ENCODE data around the gene ARHGEF38.
"Not testable (repeated sequence)": the region's sequence is repeated elsewhere in the genome, so short reads cannot be mapped to it uniquely, and the experiment has no call there.

The ARHGEF38 gene

DNA sequence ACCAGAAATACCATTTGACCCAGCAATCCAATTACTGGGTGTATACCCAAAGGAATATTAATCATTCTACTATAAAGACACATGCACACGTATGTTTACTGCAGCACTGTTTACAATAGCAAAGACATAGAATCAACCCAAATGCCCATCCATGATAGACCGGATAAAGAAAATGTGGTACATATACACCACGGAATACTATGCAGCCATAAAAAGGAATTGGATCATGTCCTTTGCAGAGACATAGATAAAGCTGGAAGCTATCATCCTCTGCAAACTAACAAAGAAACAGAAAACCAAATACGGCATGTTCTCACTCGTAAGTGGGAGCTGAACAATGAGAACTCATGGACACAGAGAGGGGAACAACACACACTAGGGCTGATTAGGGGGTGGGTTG lies 57.4 kb downstream of the ARHGEF38 start:
- not testable (repeated sequence) for H3K4ac ChIP-seq (ENCODE audit: low read length); H4K8ac ChIP-seq (ENCODE audit: low read depth, low read length); H4K91ac ChIP-seq (ENCODE audit: low read depth, low read length, poor library complexity); H3K27ac ChIP-seq (replicated peaks; ENCODE audit: low read length); H3K4me2 ChIP-seq (ENCODE audit: insufficient read depth, low read length, poor library complexity, severe bottlenecking); H2AK5ac ChIP-seq (ENCODE audit: low read depth, low read length); H3K23ac ChIP-seq (ENCODE audit: low read depth, low read length, poor library complexity); H3K36me3 ChIP-seq (replicated peaks in 1 of 2; ENCODE audit: control insufficient read depth in 2 of 2, insufficient read depth in 2 of 2, low read length in 2 of 2); H3K9me3 ChIP-seq (replicated peaks in 1 of 2; ENCODE audit: control insufficient read depth in 2 of 2, insufficient read depth in 1 of 2, low read depth in 1 of 2, low read length in 2 of 2); H2BK15ac ChIP-seq (ENCODE audit: low read length); H3K18ac ChIP-seq (ENCODE audit: low read length); H3K9ac ChIP-seq (ENCODE audit: low read depth, low read length, poor library complexity); H3K79me1 ChIP-seq (ENCODE audit: low read depth, low read length); H2BK5ac ChIP-seq (ENCODE audit: low read length); DNase-seq (ENCODE audit: low spot score); H3K4me3 ChIP-seq (ENCODE audit: low read length in 2 of 2); H3K4me1 ChIP-seq (ENCODE audit: control insufficient read depth in 2 of 2, insufficient read depth in 1 of 2, low read depth in 1 of 2, low read length in 2 of 2); H2AFZ ChIP-seq (ENCODE audit: low read length); H2BK12ac ChIP-seq (ENCODE audit: low read length); H2BK120ac ChIP-seq (ENCODE audit: low read depth, low read length); H3K14ac ChIP-seq (ENCODE audit: low read length)
- H3K27me3 ChIP-seq (ENCODE audit: control insufficient read depth in 3 of 3, insufficient read depth in 3 of 3, low read depth in 1 of 3, low read length in 3 of 3) = peaks cover 0 to 28% (median 0%) of the 10 kb centered on the region in 3 experiments
- WGBS, 2 donors (ENCODE audit: extremely low coverage in 2 of 2, insufficient read length in 2 of 2, insufficient replicate concordance in 1 of 2) = no CpG with 5 or more reads among the region's 5 CpGs

GRCh38 chr4:105613306-105613705 lies 60.9 kb downstream of the ARHGEF38 start:
- no peak overlapping the region for H4K8ac ChIP-seq (ENCODE audit: low read depth, low read length)
- DNase-seq (ENCODE audit: low spot score) = no peak
- H3K23ac ChIP-seq (ENCODE audit: low read depth, low read length, poor library complexity) = no peak overlapping the region
- H3K14ac ChIP-seq (ENCODE audit: low read length) = no peak overlapping the region
- peaks cover 0 to 27% (median 0%) of the 10 kb centered on the region in 3 experiments for H3K27me3 ChIP-seq (ENCODE audit: control insufficient read depth in 3 of 3, insufficient read depth in 3 of 3, low read depth in 1 of 3, low read length in 3 of 3)
- H3K4me2 ChIP-seq (ENCODE audit: insufficient read depth, low read length, poor library complexity, severe bottlenecking) = no peak overlapping the region
- no peak overlapping the region for H3K27ac ChIP-seq (replicated peaks; ENCODE audit: low read length)
- H3K36me3 ChIP-seq (replicated peaks in 1 of 2; ENCODE audit: control insufficient read depth in 2 of 2, insufficient read depth in 2 of 2, low read length in 2 of 2) = no peaks in the 10 kb centered on the region
- no peak overlapping the region for H2BK12ac ChIP-seq (ENCODE audit: low read length)
- H2AFZ ChIP-seq (ENCODE audit: low read length) = no peak overlapping the region
- H3K4ac ChIP-seq (ENCODE audit: low read length) = no peak overlapping the region
- H2BK120ac ChIP-seq (ENCODE audit: low read depth, low read length) = no peak overlapping the region
- no peak overlapping the region for H3K4me3 ChIP-seq (ENCODE audit: low read length in 2 of 2)
- no peak overlapping the region for H2BK15ac ChIP-seq (ENCODE audit: low read length)
- WGBS, 2 donors (ENCODE audit: extremely low coverage in 2 of 2, insufficient read length in 2 of 2, insufficient replicate concordance in 1 of 2) = no CpG with 5 or more reads among the region's 4 CpGs
- no peak overlapping the region for H2AK5ac ChIP-seq (ENCODE audit: low read depth, low read length)
- no peak overlapping the region for H3K9ac ChIP-seq (ENCODE audit: low read depth, low read length, poor library complexity)
- H2BK5ac ChIP-seq (ENCODE audit: low read length) = no peak overlapping the region
- no peaks in the 10 kb centered on the region for H3K79me1 ChIP-seq (ENCODE audit: low read depth, low read length)
- H3K4me1 ChIP-seq (ENCODE audit: control insufficient read depth in 2 of 2, insufficient read depth in 1 of 2, low read depth in 1 of 2, low read length in 2 of 2) = no peaks in the 10 kb centered on the region
- H4K91ac ChIP-seq (ENCODE audit: low read depth, low read length, poor library complexity) = no peak overlapping the region
- no peaks in the 10 kb centered on the region for H3K9me3 ChIP-seq (replicated peaks in 1 of 2; ENCODE audit: control insufficient read depth in 2 of 2, insufficient read depth in 1 of 2, low read depth in 1 of 2, low read length in 2 of 2)
- H3K18ac ChIP-seq (ENCODE audit: low read length) = no peak overlapping the region

- H4K91ac ChIP-seq (ENCODE audit: low read depth, low read length, poor library complexity) = no peak overlapping the region
- H3K36me3 ChIP-seq (replicated peaks in 1 of 2; ENCODE audit: control insufficient read depth in 2 of 2, insufficient read depth in 2 of 2, low read length in 2 of 2) = no peaks in the 10 kb centered on the region
- no peak overlapping the region for H3K23ac ChIP-seq (ENCODE audit: low read depth, low read length, poor library complexity)
- DNase-seq (ENCODE audit: low spot score) = no peak
- peaks cover 0 to 63% (median 0%) of the 10 kb centered on the region in 3 experiments for H3K27me3 ChIP-seq (ENCODE audit: control insufficient read depth in 3 of 3, insufficient read depth in 3 of 3, low read depth in 1 of 3, low read length in 3 of 3)
- H3K18ac ChIP-seq (ENCODE audit: low read length) = peak overlapping the region; percentile 29
- no peak overlapping the region for H4K8ac ChIP-seq (ENCODE audit: low read depth, low read length)
- no peak overlapping the region for H3K4ac ChIP-seq (ENCODE audit: low read length)
- no CpG with 5 or more reads among the region's 5 CpGs for WGBS, 2 donors (ENCODE audit: extremely low coverage in 2 of 2, insufficient read length in 2 of 2, insufficient replicate concordance in 1 of 2)
- no peak overlapping the region for H2BK5ac ChIP-seq (ENCODE audit: low read length)
- H3K9ac ChIP-seq (ENCODE audit: low read depth, low read length, poor library complexity) = no peak overlapping the region
- no peak overlapping the region for H2BK15ac ChIP-seq (ENCODE audit: low read length)
- no peak overlapping the region for H2AFZ ChIP-seq (ENCODE audit: low read length)
- H3K14ac ChIP-seq (ENCODE audit: low read length) = no peak overlapping the region
- H3K4me1 ChIP-seq (ENCODE audit: control insufficient read depth in 2 of 2, insufficient read depth in 1 of 2, low read depth in 1 of 2, low read length in 2 of 2) = no peaks in the 10 kb centered on the region
- no peaks in the 10 kb centered on the region for H3K9me3 ChIP-seq (replicated peaks in 1 of 2; ENCODE audit: control insufficient read depth in 2 of 2, insufficient read depth in 1 of 2, low read depth in 1 of 2, low read length in 2 of 2)
- no peak overlapping the region for H3K4me2 ChIP-seq (ENCODE audit: insufficient read depth, low read length, poor library complexity, severe bottlenecking)
- H2BK120ac ChIP-seq (ENCODE audit: low read depth, low read length) = no peak overlapping the region
- no peak overlapping the region for H3K27ac ChIP-seq (replicated peaks; ENCODE audit: low read length)
- no peak overlapping the region for H2BK12ac ChIP-seq (ENCODE audit: low read length)
- no peaks in the 10 kb centered on the region for H3K79me1 ChIP-seq (ENCODE audit: low read depth, low read length)
- no peak overlapping the region for H3K4me3 ChIP-seq (ENCODE audit: low read length in 2 of 2)
- no peak overlapping the region for H2AK5ac ChIP-seq (ENCODE audit: low read depth, low read length)
These were observed 66.9 kb downstream of the ARHGEF38 start for GRCh38 chr4:105619188-105619931.

- no CpG with 5 or more reads among the region's 1 CpG for WGBS, 2 donors (ENCODE audit: extremely low coverage in 2 of 2, insufficient read length in 2 of 2, insufficient replicate concordance in 1 of 2)
- DNase-seq (ENCODE audit: low spot score) = no peak
- no peak overlapping the region for H3K4ac ChIP-seq (ENCODE audit: low read length)
These were observed 68.4 kb downstream of the ARHGEF38 start for GRCh38 chr4:105620640-105621323.

More at GRCh38 chr4:105620640-105621323, 68.4 kb downstream of the ARHGEF38 start:
- Histone ChIP-seq H2BK12ac (ENCODE audit: low read length) (no peak overlapping the region), H3K27me3 (ENCODE audit: control insufficient read depth in 3 of 3, insufficient read depth in 3 of 3, low read depth in 1 of 3, low read length in 3 of 3) (peaks cover 0 to 67% (median 0%) of the 10 kb centered on the region in 3 experiments), H3K4me1 (ENCODE audit: control insufficient read depth in 2 of 2, insufficient read depth in 1 of 2, low read depth in 1 of 2, low read length in 2 of 2) (no peaks in the 10 kb centered on the region), H3K4me2 (ENCODE audit: insufficient read depth, low read length, poor library complexity, severe bottlenecking) (no peak overlapping the region), H2BK120ac (ENCODE audit: low read depth, low read length) (no peak overlapping the region), H2AFZ (ENCODE audit: low read length) (no peak overlapping the region), H3K9me3 (replicated peaks in 1 of 2; ENCODE audit: control insufficient read depth in 2 of 2, insufficient read depth in 1 of 2, low read depth in 1 of 2, low read length in 2 of 2) (no peaks in the 10 kb centered on the region), H3K18ac (ENCODE audit: low read length) (no peak overlapping the region), H3K27ac (replicated peaks; ENCODE audit: low read length) (no peak overlapping the region), H3K79me1 (ENCODE audit: low read depth, low read length) (no peaks in the 10 kb centered on the region), H3K14ac (ENCODE audit: low read length) (no peak overlapping the region), H4K91ac (ENCODE audit: low read depth, low read length, poor library complexity) (no peak overlapping the region), H4K8ac (ENCODE audit: low read depth, low read length) (no peak overlapping the region), H2BK15ac (ENCODE audit: low read length) (no peak overlapping the region), H2BK5ac (ENCODE audit: low read length) (no peak overlapping the region), H3K9ac (ENCODE audit: low read depth, low read length, poor library complexity) (no peak overlapping the region), H2AK5ac (ENCODE audit: low read depth, low read length) (no peak overlapping the region), H3K36me3 (replicated peaks in 1 of 2; ENCODE audit: control insufficient read depth in 2 of 2, insufficient read depth in 2 of 2, low read length in 2 of 2) (no peaks in the 10 kb centered on the region), H3K4me3 (ENCODE audit: low read length in 2 of 2) (no peak overlapping the region), H3K23ac (ENCODE audit: low read depth, low read length, poor library complexity) (no peak overlapping the region)
